MG63 (cell line): Measurements from ENCODE around the gene ARFGEF2. TPM values are rescaled to one million over a fixed set of nuclear protein-coding genes. Genes with fewer than 3 reads are reported as not detected.
A peak's percentile ranks its signal among the peaks of the same experiment; 100 is the strongest.
"Not testable (repeated sequence)": the region's sequence is repeated elsewhere in the genome, so short reads cannot be mapped to it uniquely, and the experiment has no call there.

Source experiments
- DNase-seq: peaks from one replicate; pipeline ENCODE4 v3.0.0-alpha.2; 2020
- H3K27me3 ChIP-seq: fragments of 250-450 bp; sonication (Bioruptor Pico); 2 replicates; pipeline ENCODE4 v1.5.1; 2020; ENCODE audit warnings: mild to moderate bottlenecking, moderate library complexity
- H3K36me3 ChIP-seq: fragments of 250-450 bp; sonication (Bioruptor Pico); 2 replicates; pipeline ENCODE4 v1.5.1; 2020; ENCODE audit warnings: mild to moderate bottlenecking, moderate library complexity
- H3K4me3 ChIP-seq: fragments of 250-450 bp; sonication (Bioruptor Pico); 2 replicates; pipeline ENCODE4 v1.5.1; 2020; ENCODE audit warnings: mild to moderate bottlenecking, moderate library complexity
- H3K9me3 ChIP-seq: fragments of 250-450 bp; sonication (Bioruptor Pico); 2 replicates; pipeline ENCODE4 v1.5.1; 2020; ENCODE audit warnings: mild to moderate bottlenecking, moderate library complexity
- total RNA-seq: library from RNA; depleted of rRNA; stranded (reverse); fragments of >200 nt; shearing (Covaris generic); gene quantifications from 2 replicates; pipeline ENCODE4 v1.2.3, GENCODE V29; 2014; ENCODE audit warnings: low replicate concordance

ARFGEF2 gene
- total RNA-seq, 1 experiment from 2014 or later, result 17.9 TPM

DNA sequence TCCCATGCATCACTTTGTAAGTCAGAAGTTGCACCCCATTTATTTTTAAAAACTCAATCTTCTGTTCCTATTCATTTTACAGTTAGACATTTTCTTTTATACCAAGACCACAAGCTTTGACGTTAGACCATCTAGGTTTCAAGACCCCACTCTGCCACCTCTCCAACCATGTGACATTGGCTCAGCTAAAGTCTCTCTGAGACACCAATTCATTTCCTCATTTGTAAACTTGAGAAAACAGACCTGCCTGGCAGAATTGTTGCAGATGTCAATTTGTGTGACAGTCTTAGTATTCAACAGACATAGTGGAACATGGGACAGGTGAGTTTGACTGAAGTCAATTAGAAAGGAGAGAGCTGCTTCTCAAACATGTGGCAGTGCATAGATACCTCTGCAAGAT lies 69.0 kb downstream of the ARFGEF2 start:
- H3K36me3 ChIP-seq, result peaks cover 81% of the 10 kb centered on the region
- H3K9me3 ChIP-seq, result no peaks in the 10 kb centered on the region
- H3K4me3 ChIP-seq, result no peak overlapping the region
- no peaks in the 10 kb centered on the region for H3K27me3 ChIP-seq
- DNase-seq, result no peak

- no peaks in the 10 kb centered on the region for H3K9me3 ChIP-seq
- no peaks in the 10 kb centered on the region for H3K27me3 ChIP-seq
- H3K4me3 ChIP-seq, result no peak overlapping the region
- peaks cover 76% of the 10 kb centered on the region for H3K36me3 ChIP-seq
- no peak for DNase-seq
These were observed 74.1 kb downstream of the ARFGEF2 start for GRCh38 chr20:48995589-48995988.

DNA sequence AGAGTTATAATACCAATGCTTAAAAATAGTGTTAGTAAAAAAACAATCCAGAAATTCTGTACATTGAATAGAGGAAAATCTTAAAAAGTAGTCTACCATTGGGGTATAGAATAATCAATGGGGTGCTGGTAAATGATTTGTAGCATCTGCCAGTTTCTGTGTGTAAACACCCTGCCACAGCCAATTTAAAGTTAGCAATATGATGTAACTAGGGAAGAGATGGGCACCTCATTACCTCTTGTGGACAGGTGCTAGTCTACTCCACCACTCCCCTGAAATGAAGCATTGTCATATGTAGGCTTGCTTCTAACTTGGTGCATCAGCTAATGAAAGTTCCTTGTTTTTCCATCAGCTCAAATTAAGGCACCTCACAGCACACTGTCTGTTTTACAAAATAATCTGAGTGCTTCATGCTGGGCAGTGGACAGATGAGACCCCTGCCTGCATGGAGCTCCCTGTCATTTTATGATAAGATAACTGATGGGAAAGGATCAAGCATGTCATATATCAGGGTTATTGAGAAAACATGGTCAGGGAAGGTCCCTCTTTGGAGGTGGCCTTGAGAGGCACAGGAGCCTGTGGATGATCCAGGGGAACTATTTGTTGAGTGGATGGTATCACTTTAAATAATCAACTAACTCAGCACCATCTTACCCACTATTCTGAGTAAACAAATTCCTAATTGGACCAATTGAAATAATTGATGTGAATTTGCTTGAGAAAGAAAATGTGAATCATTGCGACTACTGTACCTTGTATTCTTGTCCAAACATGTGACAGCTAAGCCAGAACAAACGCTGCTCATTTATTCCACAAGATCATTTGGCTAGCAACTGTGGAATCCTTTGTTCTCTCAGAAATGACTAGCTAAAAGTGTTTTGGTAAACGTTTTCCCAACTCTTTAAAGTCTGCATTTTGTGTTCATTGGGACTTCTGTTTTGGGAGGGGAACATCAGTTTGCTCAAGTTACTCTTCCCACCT lies 78.7 kb downstream of the ARFGEF2 start:
- Histone ChIP-seq H3K4me3 (no peak overlapping the region), H3K27me3 (no peaks in the 10 kb centered on the region), H3K36me3 (peaks cover 68% of the 10 kb centered on the region), H3K9me3 (no peaks in the 10 kb centered on the region)
- DNase-seq, result no peak

- no peaks in the 10 kb centered on the region for H3K27me3 ChIP-seq
- H3K9me3 ChIP-seq, result no peaks in the 10 kb centered on the region
- DNase-seq, result no peak
- peaks cover 63% of the 10 kb centered on the region for H3K36me3 ChIP-seq
- no peak overlapping the region for H3K4me3 ChIP-seq
These were observed 80.2 kb downstream of the ARFGEF2 start for GRCh38 chr20:49001741-49002140.

DNA sequence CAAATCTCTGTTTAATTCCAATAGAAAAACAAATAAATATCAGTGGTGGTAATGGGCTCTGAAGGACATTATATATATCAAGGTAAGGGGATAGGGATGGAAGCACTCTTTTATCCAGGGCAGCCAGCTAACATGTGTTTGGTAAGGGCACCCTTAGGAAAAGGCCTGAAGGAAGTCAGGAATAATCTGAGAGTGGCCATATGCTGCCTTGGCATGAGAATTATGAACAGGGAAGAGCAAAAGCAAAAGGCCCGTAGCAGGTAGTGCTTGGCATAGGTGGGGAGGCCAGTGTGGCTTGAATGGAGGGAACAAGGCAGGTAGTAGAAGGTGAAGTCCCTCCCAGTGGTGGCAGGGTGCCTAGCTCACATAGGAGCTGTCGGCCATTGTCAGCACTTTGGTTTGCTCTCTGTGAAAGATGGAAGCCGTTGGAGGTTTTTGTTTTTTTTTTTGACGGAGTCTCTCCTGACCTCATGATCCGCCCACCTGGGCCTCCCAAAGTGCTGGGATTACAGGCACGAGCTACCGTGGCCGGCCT lies 85.0 kb downstream of the ARFGEF2 start:
- peaks cover 51% of the 10 kb centered on the region for H3K36me3 ChIP-seq
- no peak overlapping the region for H3K4me3 ChIP-seq
- H3K27me3 ChIP-seq, result no peaks in the 10 kb centered on the region
- no peaks in the 10 kb centered on the region for H3K9me3 ChIP-seq
- no peak for DNase-seq

DNA sequence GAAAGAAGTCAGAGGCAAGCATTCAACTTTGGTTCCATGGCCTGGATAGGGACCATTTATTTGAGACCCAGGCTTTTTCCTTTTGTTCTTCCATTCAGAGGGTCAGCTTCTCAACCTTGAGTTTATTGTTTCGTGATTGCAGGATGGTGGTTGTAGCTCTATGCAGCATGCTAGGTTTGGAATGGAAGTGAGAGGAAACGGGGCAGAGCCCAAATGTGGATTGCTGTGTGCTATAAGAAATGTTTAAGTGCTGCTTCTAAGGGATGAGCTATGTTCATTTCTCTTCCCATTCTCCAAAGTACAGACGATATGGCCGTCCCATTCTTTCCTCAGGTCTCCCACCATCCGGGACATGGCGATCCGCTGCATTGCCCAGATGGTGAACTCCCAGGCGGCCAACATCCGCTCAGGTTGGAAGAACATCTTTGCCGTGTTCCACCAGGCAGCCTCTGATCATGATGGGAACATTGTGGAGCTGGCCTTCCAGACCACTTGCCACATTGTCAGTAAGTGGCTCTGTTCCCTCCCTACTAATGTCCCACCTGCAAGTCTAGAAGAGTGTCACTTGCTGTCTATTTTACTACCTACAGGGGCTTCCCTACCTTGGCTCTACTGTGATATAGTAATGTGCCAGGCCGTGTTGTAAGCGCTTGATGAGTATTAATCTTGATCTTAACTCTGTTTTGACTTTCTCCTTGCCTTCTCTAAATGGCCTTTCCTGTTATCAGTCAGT lies 88.6 kb downstream of the ARFGEF2 start:
- Histone ChIP-seq H3K4me3 (no peak overlapping the region), H3K36me3 (peaks cover 65% of the 10 kb centered on the region), H3K27me3 (no peaks in the 10 kb centered on the region), H3K9me3 (no peaks in the 10 kb centered on the region)
- no peak for DNase-seq

- H3K4me3 ChIP-seq, result no peak overlapping the region
- H3K36me3 ChIP-seq, result peaks cover 68% of the 10 kb centered on the region
These were observed 102.7 kb downstream of the ARFGEF2 start for GRCh38 chr20:49024220-49024619.

GRCh38 chr20:49028177-49028576 lies 106.7 kb downstream of the ARFGEF2 start:
- not testable (repeated sequence) for H3K9me3 ChIP-seq, DNase-seq, H3K4me3 ChIP-seq, H3K27me3 ChIP-seq
- H3K36me3 ChIP-seq, result peaks cover 73% of the 10 kb centered on the region

More at GRCh38 chr20:49024220-49024619, 102.7 kb downstream of the ARFGEF2 start:
- Histone ChIP-seq H3K27me3 (no peaks in the 10 kb centered on the region), H3K9me3 (no peaks in the 10 kb centered on the region)
- no peak for DNase-seq

GRCh38 chr20:49028684-49029083 lies 107.2 kb downstream of the ARFGEF2 start:
- H3K27me3 ChIP-seq, result no peaks in the 10 kb centered on the region
- no peaks in the 10 kb centered on the region for H3K9me3 ChIP-seq
- H3K36me3 ChIP-seq, result peaks cover 74% of the 10 kb centered on the region
- H3K4me3 ChIP-seq, result no peak overlapping the region
- no peak for DNase-seq

- no peaks in the 10 kb centered on the region for H3K9me3 ChIP-seq
- no peaks in the 10 kb centered on the region for H3K27me3 ChIP-seq
- no peak for DNase-seq
- peaks cover 71% of the 10 kb centered on the region for H3K36me3 ChIP-seq
- H3K4me3 ChIP-seq, result no peak overlapping the region
These were observed 107.7 kb downstream of the ARFGEF2 start for GRCh38 chr20:49029203-49029602.

GRCh38 chr20:49030954-49031619 lies 109.6 kb downstream of the ARFGEF2 start:
- peak; percentile 12 for DNase-seq
- no peak overlapping the region for H3K4me3 ChIP-seq
- H3K9me3 ChIP-seq, result no peaks in the 10 kb centered on the region
- peaks cover 68% of the 10 kb centered on the region for H3K36me3 ChIP-seq
- no peaks in the 10 kb centered on the region for H3K27me3 ChIP-seq

- H3K9me3 ChIP-seq, result no peaks in the 10 kb centered on the region
- H3K27me3 ChIP-seq, result no peaks in the 10 kb centered on the region
- DNase-seq, result no peak
- H3K4me3 ChIP-seq, result no peak overlapping the region
- peaks cover 70% of the 10 kb centered on the region for H3K36me3 ChIP-seq
These were observed 110.9 kb downstream of the ARFGEF2 start for GRCh38 chr20:49032455-49032854.

DNA sequence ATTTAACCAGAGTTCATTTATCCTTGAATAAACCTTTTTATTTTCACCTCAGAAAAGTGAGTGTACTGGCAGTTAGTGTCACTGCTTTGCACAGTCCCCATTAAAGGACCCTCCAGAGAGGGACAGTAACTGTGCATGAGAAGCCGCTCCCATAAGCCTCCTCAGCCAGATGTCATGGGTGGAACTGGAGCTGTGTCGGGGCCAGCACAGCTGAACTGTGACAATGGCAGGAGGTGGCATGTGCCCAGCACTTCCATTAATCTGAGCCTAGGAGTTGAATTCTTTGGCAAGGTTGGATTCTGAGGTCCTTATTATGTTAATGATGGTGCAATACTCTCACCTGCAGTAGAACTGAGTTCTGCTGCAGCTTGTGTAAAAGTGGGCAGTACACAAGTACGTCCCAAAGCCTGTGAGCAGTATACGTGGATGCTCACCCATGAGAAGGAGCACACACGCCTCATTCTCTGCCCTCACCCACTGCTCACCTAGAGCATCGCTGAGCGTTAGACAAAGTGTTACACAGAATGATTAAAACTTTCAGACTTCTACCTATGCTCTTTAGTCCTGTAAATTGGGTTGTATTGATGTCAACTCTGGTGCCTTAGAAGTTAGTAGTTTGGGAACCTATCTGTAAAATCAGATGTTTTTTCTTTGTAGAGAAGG lies 112.7 kb downstream of the ARFGEF2 start:
- Histone ChIP-seq H3K4me3 (no peak overlapping the region), H3K27me3 (no peaks in the 10 kb centered on the region), H3K9me3 (no peaks in the 10 kb centered on the region), H3K36me3 (peaks cover 55% of the 10 kb centered on the region)
- no peak for DNase-seq

DNA sequence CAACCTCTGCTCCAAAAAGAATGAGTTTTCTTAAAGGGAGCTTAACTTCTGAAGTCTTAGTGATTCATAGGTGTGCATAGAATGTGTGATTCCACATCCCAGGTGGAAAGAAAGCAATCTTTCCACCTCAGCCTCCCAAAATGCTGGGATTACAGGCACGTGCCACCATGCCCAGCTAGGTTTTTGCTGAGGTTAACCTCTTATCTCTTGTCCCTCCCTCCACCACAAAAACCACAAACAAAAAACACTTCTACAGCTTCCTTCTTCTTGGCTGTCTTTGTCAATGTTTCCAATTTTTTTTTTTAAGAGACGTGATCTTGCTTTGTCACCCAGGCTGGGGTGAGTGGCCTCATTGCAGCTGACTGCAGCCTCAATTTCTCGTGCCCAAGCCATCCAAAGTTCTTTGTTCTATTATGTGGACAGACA lies 116.5 kb downstream of the ARFGEF2 start:
- Histone ChIP-seq H3K9me3 (no peaks in the 10 kb centered on the region), H3K4me3 (no peak overlapping the region), H3K27me3 (no peaks in the 10 kb centered on the region), H3K36me3 (peaks cover 32% of the 10 kb centered on the region)
- DNase-seq, result no peak

- no peaks in the 10 kb centered on the region for H3K9me3 ChIP-seq
- H3K27me3 ChIP-seq, result no peaks in the 10 kb centered on the region
- H3K36me3 ChIP-seq, result peaks cover 18% of the 10 kb centered on the region
- DNase-seq, result no peak
- no peak overlapping the region for H3K4me3 ChIP-seq
These were observed 118.3 kb downstream of the ARFGEF2 start for GRCh38 chr20:49039854-49040253.

DNA sequence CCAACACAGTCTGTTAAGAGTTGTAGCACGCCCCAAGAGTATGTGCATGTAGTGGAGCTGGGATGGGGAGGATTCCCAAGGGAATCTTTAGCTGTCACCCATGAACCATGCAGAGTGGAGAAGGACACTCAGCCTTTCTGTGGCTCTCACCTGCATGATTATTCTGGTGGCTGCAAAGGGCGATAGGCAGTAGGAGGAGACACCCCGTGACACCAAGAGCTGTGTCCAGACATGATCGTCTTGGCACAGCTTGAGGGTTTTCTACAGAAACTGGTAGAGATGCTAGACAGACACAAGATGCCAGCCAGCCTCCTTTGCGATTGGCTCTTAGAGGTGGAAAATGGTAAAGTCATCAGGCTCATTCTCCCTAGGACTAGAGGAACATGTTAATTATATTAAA lies 121.5 kb downstream of the ARFGEF2 start:
- no peaks in the 10 kb centered on the region for H3K27me3 ChIP-seq
- no peak for DNase-seq
- H3K4me3 ChIP-seq, result no peak overlapping the region
- H3K9me3 ChIP-seq, result no peaks in the 10 kb centered on the region
- H3K36me3 ChIP-seq, result peaks cover 9% of the 10 kb centered on the region
